AML-193 (cell line): ENCODE data around the gene PCYOX1L.
"Not testable (repeated sequence)": the region's sequence is repeated elsewhere in the genome, so short reads cannot be mapped to it uniquely, and the experiment has no call there.

Experiments
- DNase-seq, 2 experiments: peaks; one replicate each; lab custom pipeline; 2025; lab: John Stamatoyannopoulos, UW

PCYOX1L gene

DNA sequence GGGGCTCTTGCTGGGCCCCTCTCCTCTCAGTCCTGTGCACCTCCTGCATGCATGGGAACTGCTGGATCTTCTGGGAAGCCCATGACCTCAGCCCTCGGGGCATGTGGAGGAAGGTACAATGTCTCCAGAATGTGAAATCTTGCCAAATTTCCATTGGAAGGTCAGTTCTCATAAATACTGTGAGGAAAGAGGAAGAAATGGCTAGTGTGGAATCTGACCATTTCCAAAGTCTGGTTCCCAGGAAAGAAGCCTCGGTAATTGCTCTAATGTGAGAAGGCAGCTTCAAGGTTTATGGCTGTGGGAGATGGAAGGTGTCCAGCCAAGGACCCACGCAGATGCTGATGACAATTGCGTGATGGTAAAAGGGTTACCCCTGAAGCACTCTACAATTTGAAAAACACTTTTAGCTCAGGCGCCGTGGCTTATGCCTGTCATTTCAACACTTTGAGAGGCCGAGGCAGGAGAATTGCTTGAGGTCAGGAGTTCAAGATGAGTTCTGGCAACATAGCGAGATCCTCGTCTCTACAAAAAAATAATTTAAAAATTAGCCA is 29.3 kb downstream of the PCYOX1L start:
- no peak for DNase-seq

DNA sequence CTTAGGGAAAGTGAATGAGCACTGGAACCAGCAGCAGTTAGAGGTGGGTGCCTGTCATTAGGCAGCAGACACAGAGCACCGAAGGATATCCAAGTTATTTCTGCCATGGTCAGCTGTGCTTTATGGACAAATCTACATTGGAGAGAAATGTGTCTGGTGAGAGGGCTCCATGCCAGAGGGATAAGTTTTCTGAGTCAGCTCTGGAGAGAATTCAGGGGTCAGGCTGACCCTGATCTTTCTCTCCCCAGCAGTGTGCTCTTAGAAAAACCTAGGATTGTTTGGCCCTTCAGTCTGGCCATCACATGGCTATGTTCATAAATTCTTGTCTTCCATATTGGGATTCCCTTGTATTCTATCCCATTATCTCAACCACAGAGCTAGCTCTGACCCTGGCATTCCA is 30.1 kb downstream of the PCYOX1L start:
- DNase-seq: no peak

DNA sequence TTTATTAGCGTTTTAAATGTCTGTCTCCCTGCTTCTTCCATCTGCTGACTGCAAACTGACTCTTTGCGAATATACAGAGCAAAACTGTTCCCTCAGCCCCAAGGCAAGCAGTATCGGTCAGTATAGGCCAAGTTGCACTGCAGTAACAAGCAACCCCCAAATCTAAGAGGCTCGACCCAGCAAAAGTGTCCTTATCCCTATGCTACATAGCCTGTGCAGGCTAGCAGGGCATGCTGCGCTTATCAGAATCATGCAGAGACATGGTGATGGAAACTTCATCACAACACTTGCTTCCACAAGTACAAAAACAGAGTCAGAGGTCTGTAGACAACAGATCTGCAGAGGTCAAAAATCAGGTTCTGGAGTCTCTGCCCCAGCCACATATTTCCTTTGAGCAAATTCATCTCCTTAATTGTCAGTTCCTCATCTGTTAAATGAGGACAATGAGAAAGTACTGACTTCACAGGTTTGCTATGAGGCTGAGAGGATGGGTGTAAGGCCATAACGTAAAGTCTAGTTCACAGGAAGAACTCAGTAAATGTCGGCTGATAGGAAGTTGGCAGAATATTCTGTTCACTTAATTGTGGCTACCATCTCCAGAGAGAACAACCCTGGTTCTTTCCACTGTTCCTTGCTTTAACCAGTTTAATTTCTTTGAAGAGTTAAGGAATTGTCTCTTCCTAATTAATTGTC is 30.8 kb downstream of the PCYOX1L start:
- DNase-seq: no peak

DNA sequence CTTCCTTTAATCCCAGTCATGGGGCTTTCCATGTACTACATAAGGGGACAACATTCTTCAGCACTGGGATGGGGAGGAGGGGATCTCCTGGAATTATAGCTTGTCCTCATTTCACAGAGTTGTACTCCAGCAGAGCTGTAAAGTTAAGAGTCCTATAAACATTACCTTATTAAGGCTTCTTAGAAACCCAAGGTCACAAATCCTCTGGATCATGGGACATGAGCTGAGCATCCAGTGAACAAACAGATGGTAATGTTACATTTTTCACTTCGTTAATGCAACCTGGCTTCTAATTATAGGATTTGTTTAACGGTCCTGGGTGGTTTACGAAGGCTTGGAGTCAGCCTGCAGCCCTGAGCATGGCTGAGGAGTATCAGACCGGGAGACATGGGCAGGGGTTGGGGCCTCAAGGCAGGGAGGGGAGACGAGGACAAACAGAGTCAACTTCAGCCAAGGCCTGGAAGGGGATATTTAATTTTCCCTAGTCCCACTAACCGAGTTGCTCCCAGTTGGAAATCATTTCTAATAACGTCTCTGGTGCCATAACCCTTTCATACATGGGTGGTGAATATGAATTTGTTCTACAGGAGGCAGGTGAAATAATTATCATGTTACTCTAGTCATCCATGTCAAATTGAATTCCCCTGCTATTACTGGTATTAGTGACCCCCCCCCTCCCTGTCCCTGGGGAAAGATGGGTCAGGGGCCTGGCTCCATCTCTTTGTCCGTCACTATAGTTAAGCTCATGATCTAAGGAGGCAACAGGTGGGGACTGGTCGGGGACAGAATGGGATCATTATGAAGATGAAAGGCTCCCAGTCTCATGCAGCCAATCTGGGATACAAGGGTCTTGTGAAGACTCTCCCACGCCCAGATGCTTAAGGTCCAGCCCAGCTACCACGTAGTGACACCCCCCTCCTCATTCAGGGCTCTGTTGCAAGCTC is 32.0 kb downstream of the PCYOX1L start:
- no peak for DNase-seq

DNA sequence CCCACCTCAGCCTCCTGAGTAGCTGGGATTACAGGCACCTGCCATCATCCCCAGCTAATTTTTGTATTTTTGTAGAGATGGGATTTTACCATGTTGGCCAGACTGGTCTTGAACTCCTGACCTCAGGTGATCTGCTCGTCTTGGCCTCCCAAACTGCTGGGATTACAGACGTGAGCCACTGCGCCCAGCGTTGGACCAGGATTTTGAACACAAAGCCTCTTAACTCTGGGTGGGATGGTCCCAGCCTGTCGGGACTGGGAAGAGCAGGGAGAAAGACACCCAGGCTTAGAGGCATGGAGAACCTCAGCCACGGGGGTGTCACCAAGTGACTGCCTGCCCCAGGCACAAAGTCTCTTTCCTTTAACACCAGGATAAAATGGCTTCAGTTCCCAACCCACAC is 33.2 kb downstream of the PCYOX1L start:
- DNase-seq: not testable (repeated sequence)

DNA sequence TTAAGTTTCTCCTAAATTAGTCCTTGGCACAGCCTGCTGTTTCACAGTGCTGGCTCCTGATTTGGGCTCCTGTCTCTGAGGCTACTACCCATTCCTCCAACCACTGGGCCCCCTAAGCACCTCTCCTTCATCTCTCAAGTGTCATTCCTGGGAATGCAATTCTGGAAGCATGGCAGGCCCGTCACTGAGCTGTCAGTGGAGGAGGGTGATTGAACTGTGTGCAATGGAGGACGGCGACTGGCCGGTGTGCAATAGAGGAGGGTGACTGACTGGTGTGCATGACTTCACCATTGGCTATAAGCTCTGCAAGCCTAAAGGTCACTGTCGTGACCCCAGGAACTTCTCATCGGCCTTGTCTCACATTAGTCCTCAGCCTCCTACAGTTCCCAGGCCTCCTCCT is 33.7 kb downstream of the PCYOX1L start:
- DNase-seq: no peak

DNA sequence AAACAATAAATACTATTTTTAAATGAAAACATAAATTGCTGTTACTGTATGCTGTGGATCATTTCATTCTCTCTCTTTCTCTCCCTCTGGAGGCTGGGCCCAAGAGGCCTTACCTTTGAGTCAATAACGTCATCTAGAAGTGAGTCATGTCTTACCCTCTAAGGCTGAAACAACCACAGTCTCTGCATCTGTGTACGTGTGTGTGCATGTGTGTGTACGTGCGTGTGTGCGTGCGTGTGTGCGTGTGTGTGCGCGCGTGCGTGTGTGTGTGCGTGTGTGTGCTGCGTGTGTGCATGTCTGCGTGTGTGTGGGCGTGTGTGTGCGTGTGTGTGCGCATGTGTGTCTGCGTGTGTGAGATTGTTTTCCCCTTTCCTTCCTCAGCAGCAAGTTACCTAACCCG is 34.9 kb downstream of the PCYOX1L start:
- no peak for DNase-seq

DNA sequence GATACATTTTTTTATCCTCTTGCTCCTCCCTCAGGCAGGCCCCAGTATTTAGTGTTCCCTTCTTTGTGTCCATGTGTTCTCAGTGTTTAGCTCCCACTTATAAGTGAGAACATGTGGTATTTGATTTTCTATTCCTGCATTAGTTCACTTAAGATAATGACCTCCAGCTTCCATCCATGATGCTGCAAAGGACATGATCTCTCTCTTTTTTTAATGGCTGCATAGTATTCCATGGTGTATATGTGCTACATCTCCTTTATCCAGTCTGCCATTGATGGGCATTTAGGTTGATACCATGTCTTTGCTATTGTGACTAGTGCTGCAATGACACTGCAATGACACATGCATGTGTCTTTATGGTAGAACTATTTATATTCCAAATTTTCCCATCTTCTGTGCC is 37.1 kb downstream of the PCYOX1L start:
- not testable (repeated sequence) for DNase-seq

DNA sequence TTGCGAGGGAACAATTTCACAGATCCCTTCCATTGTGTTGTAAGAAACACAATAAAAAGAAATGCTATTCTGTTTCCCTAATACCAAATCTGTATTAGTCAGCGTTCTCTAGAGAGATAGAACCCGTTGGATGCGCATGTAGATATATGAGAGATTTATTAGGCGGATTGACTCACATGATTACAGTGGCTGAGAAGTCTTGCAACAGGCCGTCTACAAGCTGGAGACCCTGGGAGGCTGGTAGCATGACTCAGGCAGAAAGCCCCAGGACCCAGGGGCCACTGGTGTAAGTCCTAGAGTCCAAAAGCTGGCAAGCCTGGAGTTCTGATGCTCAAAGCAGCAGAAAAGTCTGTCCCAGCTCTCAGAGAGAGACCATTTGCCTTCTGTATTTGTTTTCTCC is 39.7 kb downstream of the PCYOX1L start:
- DNase-seq: no peak

DNA sequence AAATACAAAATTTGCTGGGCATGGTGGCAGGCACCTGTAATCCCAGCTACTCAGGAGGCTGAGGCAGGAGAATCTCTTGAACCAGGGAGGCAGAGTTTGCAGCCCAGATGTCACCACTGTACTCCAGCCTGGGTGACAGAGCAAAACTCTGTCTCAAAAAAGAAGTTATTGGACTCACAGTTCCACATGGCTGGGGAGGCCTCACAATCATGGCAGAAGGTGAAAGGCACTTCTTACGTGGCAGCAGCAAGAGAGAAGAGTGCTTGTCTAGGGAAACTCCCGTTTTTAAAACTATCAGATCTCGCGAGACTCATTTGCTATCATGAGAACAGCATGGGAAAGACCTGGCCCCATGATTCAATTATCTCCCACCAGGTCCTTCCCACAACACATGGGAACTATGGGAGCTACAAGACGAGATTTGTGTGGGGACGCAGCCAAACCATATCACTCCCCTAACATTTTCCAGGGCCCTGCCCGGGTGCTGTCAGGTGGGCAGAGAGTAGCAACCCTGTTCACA is 41.0 kb downstream of the PCYOX1L start:
- not testable (repeated sequence) for DNase-seq

DNA sequence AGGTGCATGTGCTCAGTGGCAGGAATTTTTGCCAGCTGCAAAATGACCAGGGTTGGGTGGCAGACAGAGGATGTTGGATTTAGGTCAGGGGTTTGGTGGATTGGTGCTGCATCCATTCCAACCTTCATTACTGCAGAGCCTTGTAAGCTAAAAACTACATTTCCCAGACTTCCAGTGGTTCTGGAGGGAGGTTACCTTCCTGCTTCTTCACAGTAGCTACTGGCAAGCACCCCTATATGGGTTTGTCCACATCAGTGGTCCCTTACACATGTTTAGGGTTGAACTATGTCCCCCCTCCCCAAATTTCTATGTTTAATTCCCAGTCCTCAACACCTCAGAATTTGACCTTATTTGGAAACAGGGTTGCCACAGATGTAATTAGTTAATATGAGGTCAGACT is 41.9 kb downstream of the PCYOX1L start:
- DNase-seq: no peak

DNA sequence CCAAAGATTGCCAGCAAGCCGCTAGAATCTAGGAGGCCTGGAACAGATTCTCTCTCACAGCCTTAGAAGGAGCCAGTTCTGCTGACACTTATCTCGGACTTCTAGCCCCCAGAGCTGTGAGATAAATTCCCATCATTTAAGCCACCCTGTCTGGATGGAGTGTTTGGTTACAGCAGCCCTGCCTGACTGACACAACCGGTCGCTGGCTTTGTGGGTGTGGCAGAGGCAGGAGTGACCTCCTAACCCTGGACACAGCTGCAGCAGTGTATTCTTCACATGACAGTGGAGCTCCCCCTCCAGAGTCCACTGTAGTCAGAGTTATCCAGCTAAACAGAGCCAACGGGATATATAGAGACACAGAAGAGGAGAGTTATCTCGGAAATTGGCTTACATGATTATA is 42.5 kb downstream of the PCYOX1L start:
- no peak for DNase-seq

DNA sequence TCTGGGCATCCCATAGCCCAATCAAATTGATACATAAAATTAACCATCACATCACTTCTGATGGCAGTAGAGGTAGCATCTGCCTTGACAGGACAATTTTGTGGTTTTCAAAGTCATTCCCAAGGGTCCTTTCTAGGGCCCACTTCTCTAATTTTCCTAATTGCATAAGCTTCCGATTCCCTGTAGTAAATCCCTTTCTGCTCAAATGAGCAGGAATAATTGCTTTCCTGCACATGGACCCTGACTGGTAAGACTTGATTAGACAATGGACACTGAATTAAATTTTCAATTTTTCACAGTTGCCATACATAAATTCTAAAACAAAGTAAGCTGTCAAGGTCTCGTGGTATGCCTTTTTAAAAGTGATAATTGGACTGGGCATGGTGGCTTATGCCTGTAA is 43.2 kb downstream of the PCYOX1L start:
- no peak for DNase-seq

DNA sequence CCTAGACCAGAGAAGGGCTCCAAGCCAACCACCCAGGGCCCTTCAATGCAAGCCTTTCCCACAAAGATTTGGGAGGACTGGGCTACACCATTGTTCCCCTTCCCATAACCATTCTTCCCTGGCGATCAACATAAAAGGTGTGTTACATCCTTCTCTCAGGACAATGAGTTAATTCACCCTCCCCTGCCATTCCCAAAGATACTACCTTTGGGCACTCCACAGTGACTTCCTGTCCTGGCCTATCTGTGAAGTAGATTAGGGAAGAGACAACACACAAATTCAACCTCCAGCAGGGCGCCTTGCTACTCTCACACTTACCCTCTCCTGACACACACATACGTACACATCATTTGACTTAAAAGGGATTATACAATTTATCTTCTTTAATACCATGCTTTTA is 44.4 kb downstream of the PCYOX1L start:
- no peak for DNase-seq

DNA sequence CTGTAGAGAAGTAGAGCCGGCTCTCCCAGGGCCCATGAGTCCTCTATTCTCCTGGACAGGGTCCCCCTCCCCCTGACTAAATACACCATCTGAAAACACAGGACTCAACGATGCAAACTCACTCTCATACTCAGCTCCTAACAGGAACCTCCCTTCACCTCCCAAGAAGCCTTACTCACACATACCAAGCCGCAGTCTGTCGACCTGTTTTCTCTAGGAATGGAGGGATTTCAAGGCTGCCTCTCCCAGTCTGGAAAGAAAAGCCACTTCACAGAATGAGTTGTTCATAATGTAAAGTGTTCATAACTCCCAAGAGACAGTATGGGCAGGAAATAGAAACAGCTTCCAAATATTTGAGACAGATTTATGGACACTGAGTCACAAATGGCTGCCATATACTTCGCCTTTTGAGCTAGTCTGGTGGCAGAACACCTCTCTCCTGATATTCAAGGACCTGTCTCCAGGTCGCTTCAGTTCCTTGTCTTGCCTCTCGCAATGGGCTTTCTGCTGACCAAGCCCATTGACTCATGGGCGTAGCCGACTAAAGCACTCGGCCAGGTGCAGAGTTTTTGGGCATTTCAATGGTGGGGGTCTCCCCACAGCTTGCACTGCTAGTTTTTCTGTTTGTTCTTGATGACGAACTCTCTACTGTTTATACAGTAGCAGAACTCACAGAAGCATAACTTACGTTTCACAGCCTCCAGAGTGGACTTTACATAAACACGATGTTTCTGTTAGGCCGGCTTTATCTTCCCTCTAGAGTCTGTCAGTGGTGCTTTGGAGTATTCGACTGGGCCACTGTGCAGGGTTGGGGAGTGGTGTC is 46.3 kb downstream of the PCYOX1L start:
- DNase-seq: no peak

DNA sequence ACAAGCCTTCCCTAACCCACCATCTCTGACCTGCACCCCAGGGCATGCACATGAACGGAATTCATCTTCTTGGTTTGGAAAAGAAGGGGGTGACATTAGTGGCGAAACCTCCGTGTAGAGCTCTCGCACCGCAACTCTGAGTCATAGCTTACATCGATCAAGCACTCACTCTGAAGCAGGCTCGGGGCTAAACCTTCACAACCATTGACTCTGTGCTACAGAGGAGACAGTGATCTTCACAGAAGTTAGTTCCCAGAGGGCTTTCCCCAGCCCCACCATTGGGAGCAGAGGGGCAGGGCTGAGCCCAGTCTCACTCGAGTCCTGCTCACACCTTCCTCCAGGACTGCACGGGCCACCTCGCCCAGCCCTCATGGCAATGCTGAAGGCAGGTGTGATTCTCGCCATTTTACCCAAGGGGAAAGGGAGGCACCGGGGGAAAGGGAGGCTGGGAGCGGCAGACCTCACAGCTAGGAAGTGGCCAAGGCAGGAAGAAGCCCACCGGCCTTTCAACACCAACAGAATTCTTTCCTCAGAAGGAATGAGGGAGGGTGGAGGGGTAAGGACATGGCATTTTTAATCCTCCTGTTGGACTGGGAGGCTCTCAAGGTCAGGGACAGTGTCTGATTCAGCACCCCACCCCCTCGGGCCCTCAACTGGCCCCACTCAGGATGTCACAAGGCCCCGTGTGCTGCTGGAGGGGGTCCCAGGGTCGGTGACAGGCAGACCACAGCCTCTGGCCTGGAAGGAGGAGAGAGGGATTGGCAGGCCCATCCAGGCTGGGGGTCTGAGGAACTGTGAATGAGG is 47.1 kb downstream of the PCYOX1L start:
- no peak for DNase-seq

DNA sequence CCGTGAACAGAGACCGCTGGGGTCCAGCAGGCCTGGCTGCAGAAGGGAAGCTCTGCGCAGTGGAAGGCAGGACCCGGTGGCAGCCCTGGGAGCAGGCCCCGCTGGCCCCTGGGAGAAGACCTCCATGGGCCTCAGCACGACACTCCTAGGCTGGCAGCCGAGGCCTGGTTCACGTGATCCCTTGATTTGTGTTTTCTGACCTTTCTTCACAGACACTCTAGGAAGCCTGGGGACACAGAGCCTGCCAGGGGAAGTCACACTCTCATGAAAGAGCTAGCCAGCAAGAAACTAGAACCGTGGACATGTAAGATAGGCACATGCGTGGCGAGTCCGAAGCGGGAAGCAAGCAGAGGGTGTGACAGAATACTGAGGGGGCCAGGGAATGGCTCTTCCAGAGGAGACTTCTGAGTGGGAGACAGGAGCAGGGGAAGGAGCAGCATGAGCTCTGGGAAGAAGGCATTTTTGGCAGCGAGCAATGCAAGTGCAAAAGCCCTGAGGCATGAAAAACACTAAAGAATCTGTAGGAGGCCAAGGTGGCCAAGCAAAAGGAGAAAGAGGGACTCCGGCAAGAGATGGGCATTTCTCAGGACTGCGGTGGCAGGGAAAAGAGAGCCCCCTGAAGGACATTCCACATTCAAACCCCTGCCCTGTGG is 47.8 kb downstream of the PCYOX1L start:
- DNase-seq: no peak

DNA sequence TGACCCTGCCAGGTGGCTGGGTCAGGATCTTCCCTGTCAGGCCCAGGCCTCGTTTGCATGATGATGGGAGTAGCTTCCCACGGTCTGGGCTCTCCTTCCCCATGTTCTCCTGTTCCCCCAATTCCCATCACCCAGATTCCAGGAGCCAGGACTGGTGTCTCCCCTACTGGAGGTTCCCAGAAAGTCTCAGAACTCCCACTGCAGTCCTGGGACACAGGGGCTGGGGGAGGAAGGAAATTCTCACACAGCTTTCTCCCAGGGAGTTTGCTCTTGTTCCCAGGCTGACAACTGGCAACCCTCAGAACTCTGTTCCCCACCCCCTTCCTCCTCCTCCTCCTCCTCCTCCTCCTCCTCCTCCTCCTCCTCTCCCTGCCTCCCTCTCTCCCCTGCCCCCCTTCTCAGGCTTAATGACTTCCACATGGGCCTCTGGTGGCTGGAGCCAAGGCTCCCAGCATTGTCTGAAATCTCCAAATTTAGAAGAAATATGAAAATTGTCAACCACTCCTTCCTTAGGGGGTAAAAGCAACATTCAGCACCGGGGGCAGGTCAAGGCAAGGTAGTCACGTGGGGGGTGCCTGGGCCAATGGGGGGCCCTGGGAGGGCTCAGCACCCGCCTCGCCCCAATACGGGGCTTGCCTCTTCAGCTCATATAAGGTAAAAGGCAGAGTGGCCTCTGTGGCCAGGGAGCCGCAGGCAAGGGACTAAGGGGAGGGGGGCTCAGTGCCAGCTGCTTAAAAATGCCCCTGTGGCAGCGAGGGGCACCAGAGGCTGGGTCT is 48.5 kb downstream of the PCYOX1L start:
- no peak for DNase-seq

DNA sequence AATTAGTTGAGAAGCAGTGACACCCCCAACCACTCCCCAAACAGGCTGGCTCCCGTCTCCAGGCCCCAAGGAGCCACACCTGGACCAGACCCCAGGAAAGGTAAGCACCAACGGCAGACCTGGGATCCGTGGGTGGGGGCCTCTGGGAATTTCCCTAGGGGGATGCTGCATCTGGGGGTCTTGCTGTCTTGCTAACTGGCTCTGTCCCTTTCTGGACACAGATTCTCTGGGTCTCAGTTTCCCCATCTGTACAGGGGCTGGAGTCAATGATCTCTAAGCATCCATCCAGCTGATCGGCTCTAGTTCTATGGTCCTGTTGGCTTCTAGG is 49.1 kb downstream of the PCYOX1L start:
- DNase-seq: no peak
